A673 (cell line): ENCODE data around the gene ABCC5. TPM values are rescaled to one million over a fixed set of nuclear protein-coding genes. Genes with fewer than 3 reads are reported as not detected.

Source experiments
- BruUV-seq: library from RNA; stranded (reverse); fragments of 400-500 nt; replicated peaks from 2 replicates; lab custom pipeline; 2021; lab: Mats Ljungman, UMichigan
- CTCF ChIA-PET: fragments of 300-600 bp; sonication (Branson Sonifier 250); formaldehyde crosslinking; loops from one replicate; lab custom pipeline; 2022; ENCODE audit warnings: antibody characterized with exemption; lab: Charles Lee
- POLR2A ChIA-PET: fragments of 300-600 bp; sonication (Branson Sonifier 250); formaldehyde crosslinking; loops from one replicate; lab custom pipeline; 2022; ENCODE audit warnings: antibody characterized with exemption; ENCODE audit not compliant: low non-redundant PET; lab: Charles Lee
- DNase-seq: peaks from one replicate; pipeline ENCODE4 v3.0.0-alpha.2; 2015; ENCODE audit warnings: low spot score
- H3K27ac ChIP-seq: fragments of 200-600 bp; sonication (generic); 2 replicates; pipeline ENCODE4 v1.5.1; 2016; ENCODE audit warnings: mixed run types, low read depth, mild to moderate bottlenecking, mixed read lengths, antibody characterized with exemption, low read length; ENCODE audit not compliant: poor library complexity, severe bottlenecking
- H3K27me3 ChIP-seq: fragments of 200-600 bp; sonication (generic); replicated peaks from 2 replicates; pipeline ENCODE4 v1.6.1; 2017; ENCODE audit warnings: mixed run types, low read depth, mild to moderate bottlenecking, mixed read lengths, antibody characterized with exemption, low read length; ENCODE audit not compliant: insufficient read depth, poor library complexity
- H3K36me3 ChIP-seq: fragments of 200-600 bp; sonication (generic); 2 replicates; pipeline ENCODE4 v1.6.1; 2016; ENCODE audit warnings: mixed run types, mild to moderate bottlenecking, mixed read lengths, antibody characterized with exemption, low read length; ENCODE audit not compliant: insufficient read depth, poor library complexity, severe bottlenecking
- H3K4me1 ChIP-seq: fragments of 200-600 bp; sonication (generic); 2 replicates; pipeline ENCODE4 v1.6.1; 2017; ENCODE audit warnings: mixed run types, mild to moderate bottlenecking, mixed read lengths, antibody characterized with exemption, low read length; ENCODE audit not compliant: insufficient read depth, poor library complexity, severe bottlenecking
- H3K4me3 ChIP-seq: fragments of 200-600 bp; sonication (generic); 2 replicates; pipeline ENCODE4 v1.5.1; 2016; ENCODE audit warnings: low read depth, mixed run types, mild to moderate bottlenecking, mixed read lengths, low read length; ENCODE audit not compliant: poor library complexity, severe bottlenecking
- H3K9me3 ChIP-seq: fragments of 200-600 bp; sonication (generic); 2 replicates; pipeline ENCODE4 v1.6.1; 2016; ENCODE audit warnings: mixed run types, low read depth, mild to moderate bottlenecking, mixed read lengths, antibody characterized with exemption, low read length; ENCODE audit not compliant: poor library complexity, severe bottlenecking
- EZH2 ChIP-seq: fragments of 200-600 bp; sonication (generic); IDR thresholded peaks from 2 replicates; pipeline ENCODE4 v1.6.1; 2017; ENCODE audit warnings: borderline replicate concordance, low read depth, mild to moderate bottlenecking, mixed read lengths, antibody characterized with exemption, low read length; ENCODE audit not compliant: poor library complexity, severe bottlenecking
- intact Hi-C: fragments of 100-400 bp; cut with micrococcal nuclease; formaldehyde crosslinking; loops from one replicate; pipeline ENCODE4 v1.10.0; 2022; ENCODE audit not compliant: unreplicated experiment
- total RNA-seq: library from RNA; stranded (reverse); gene quantifications from 2 replicates; pipeline ENCODE4 v1.2.3, GENCODE V29; 2021
- TF ChIP-seq, protein P1 (sequence below): fragments of 300-800, 200-600 bp; sonication (generic); conservative IDR thresholded peaks from 2 replicates; pipeline ENCODE4 v1.5.1; 2017; ENCODE audit warnings: low read depth, mild to moderate bottlenecking, antibody characterized with exemption, low read length, moderate library complexity, mixed read lengths

The ABCC5 gene
- total RNA-seq, 1 experiment from 2014 or later: 32.0 TPM

DNA sequence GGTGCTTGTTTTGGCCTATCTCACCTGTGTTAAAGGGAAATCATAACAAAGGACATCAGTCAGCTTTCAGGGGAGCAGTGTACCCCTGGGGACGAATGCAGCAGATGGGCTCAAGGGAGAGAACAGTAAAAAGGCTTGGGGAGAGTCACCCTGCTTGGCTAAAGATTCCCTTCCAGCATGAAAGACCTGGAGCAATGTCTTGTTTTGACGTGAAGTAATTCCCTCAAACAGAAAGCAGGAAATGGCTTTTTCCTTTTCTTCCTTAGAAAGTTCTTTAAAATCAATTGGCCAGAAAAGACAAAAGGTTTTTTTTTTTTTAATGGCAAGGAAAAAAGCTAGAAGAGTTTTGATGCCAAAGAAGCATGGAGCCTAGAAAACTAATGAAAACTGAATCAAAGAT lies 76.5 kb downstream of the ABCC5 start:
- Histone ChIP-seq H3K4me1 (no peaks in the 10 kb centered on the region), H3K4me3 (no peak overlapping the region), H3K27ac (no peak overlapping the region), H3K27me3 (no peaks in the 10 kb centered on the region), H3K36me3 (no peaks in the 10 kb centered on the region), H3K9me3 (no peaks in the 10 kb centered on the region)
- ChIA-PET CTCF (no interaction called here), POLR2A (no interaction called here)
- intact Hi-C loops: no loop called here
- no peak for TF ChIP-seq EZH2
- TF ChIP-seq, protein P1, sequence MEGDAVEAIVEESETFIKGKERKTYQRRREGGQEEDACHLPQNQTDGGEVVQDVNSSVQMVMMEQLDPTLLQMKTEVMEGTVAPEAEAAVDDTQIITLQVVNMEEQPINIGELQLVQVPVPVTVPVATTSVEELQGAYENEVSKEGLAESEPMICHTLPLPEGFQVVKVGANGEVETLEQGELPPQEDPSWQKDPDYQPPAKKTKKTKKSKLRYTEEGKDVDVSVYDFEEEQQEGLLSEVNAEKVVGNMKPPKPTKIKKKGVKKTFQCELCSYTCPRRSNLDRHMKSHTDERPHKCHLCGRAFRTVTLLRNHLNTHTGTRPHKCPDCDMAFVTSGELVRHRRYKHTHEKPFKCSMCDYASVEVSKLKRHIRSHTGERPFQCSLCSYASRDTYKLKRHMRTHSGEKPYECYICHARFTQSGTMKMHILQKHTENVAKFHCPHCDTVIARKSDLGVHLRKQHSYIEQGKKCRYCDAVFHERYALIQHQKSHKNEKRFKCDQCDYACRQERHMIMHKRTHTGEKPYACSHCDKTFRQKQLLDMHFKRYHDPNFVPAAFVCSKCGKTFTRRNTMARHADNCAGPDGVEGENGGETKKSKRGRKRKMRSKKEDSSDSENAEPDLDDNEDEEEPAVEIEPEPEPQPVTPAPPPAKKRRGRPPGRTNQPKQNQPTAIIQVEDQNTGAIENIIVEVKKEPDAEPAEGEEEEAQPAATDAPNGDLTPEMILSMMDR: no peak
- no peak for DNase-seq
- no TSS peak for BruUV-seq

DNA sequence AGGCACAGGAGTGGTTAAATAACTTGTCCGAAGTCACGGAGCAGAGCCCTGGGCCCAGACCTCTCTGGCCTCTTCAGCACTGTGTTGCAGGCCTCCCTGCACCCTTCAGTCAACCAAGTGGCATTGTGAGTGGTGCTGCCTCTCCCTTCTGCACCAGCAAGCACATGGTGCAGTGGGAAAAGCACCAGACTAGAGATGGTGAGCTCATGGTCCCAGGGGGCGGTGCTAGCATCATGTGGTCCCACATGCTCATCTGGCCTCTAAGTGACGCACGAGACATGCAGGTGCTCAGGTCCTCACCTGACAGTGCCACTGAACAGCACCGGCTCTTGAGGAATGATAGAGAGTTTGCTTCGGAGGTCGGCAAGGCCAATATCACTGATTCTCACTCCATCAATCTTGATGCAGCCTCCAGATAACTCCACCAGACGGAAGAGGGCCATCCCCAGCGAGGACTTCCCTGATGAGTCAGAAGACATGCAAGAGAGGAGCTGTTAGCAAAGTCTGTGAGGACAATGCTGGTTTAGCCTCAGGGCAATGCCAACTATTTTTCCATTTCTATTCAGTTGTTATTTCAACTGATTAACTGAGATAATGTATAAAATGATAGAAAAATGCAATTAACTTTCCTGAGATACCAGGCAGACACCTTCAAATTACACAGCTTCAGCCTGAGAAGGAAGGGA lies 79.9 kb downstream of the ABCC5 start:
- no peaks in the 10 kb centered on the region for H3K27me3 ChIP-seq
- TF ChIP-seq, protein P1: no peak
- no peak for TF ChIP-seq EZH2
- no peak for DNase-seq
- ChIA-PET CTCF (no interaction called here), POLR2A (no interaction called here)
- H3K27ac ChIP-seq: no peak overlapping the region
- H3K4me3 ChIP-seq: no peak overlapping the region
- no peaks in the 10 kb centered on the region for H3K36me3 ChIP-seq
- no peaks in the 10 kb centered on the region for H3K4me1 ChIP-seq
- H3K9me3 ChIP-seq: no peaks in the 10 kb centered on the region
- intact Hi-C loops: no loop called here
- no TSS peak for BruUV-seq

DNA sequence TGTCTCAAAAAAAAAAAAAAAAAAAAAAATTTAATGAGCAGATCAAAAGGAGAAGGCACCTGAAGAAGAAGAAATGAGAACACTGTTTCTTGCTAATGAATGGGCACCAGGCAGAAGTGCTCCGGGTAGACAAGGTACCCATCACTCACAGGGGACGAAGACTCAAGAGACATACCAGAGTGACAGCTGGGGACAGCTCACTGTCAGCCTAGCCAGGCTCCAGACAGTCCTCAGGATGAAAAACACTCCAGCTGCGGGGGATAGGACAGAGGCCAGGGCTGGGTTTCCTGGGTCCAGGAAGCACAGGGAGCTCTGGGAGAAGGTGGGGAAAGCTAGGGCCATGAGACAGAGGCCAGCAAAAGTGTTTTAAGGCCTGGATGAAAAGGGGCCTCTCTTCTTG lies 84.5 kb downstream of the ABCC5 start:
- DNase-seq: no peak
- H3K27me3 ChIP-seq: no peaks in the 10 kb centered on the region
- no TSS peak for BruUV-seq
- no peaks in the 10 kb centered on the region for H3K4me1 ChIP-seq
- H3K4me3 ChIP-seq: no peak overlapping the region
- POLR2A ChIA-PET: no interaction called here
- intact Hi-C loops: no loop called here
- H3K36me3 ChIP-seq: no peaks in the 10 kb centered on the region
- H3K9me3 ChIP-seq: no peaks in the 10 kb centered on the region
- TF ChIP-seq EZH2: no peak
- H3K27ac ChIP-seq: no peak overlapping the region
- CTCF ChIA-PET: no interaction called here

DNA sequence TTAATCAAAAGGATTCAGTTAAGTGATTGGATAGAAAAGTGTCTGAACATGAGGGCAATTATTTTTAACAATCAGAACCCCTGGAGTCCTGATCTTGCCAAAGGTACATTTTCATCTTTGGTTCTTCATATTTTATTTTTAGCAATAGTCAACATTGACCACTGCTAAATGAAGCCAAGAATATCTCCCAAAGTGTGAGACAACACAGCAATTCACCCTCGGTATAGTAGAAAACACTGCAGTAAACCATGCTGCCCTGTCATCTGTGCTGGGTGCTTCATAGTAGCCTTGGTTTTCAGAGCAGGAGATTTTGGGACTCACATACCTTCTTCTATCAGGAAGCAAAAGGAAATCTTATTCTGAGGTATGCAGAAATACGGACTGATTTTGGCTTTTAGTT lies 85.8 kb downstream of the ABCC5 start:
- Histone ChIP-seq H3K27me3 (no peaks in the 10 kb centered on the region), H3K9me3 (no peaks in the 10 kb centered on the region), H3K27ac (no peak overlapping the region), H3K4me3 (no peak overlapping the region), H3K4me1 (no peaks in the 10 kb centered on the region), H3K36me3 (no peaks in the 10 kb centered on the region)
- BruUV-seq: no TSS peak
- no peak for DNase-seq
- intact Hi-C loops: no loop called here
- no peak for TF ChIP-seq EZH2
- TF ChIP-seq, protein P1: no peak
- ChIA-PET POLR2A (no interaction called here), CTCF (no interaction called here)
